Mesenchymal stem cell (in vitro differentiated cells and primary cell): Measurements from ENCODE around the gene MIF4GD.
"Not testable (repeated sequence)": the region's sequence is repeated elsewhere in the genome, so short reads cannot be mapped to it uniquely, and the experiment has no call there.

ENCODE experiments used
- DNase-seq: peaks from one replicate; pipeline ENCODE4 v3.0.0-alpha.2; 2013
- H2AFZ ChIP-seq: one replicate; pipeline ENCODE4 v1.6.1; 2013; ENCODE audit warnings: low read depth, mild to moderate bottlenecking, control low read depth, inconsistent platforms, low read length, moderate library complexity
- H2AK5ac ChIP-seq: 2 replicates; pipeline ENCODE4 v1.6.1; 2013; ENCODE audit warnings: low read length, moderate library complexity, mild to moderate bottlenecking, inconsistent platforms; ENCODE audit not compliant: severe bottlenecking
- H2BK120ac ChIP-seq: one replicate; pipeline ENCODE4 v1.6.1; 2013; ENCODE audit warnings: low read depth, mild to moderate bottlenecking, inconsistent platforms, low read length, moderate library complexity
- H2BK12ac ChIP-seq, 2 experiments: one replicate each; pipeline ENCODE4 v1.6.1; 2013; ENCODE audit warnings: inconsistent platforms in 2 of 2, low read length in 2 of 2, mild to moderate bottlenecking in 2 of 2, moderate library complexity in 2 of 2, control low read depth in 1 of 2
- H2BK15ac ChIP-seq: one replicate; pipeline ENCODE4 v1.6.1; 2013; ENCODE audit warnings: mild to moderate bottlenecking, low read depth, inconsistent platforms; ENCODE audit not compliant: poor library complexity, severe bottlenecking
- H2BK5ac ChIP-seq: 2 replicates; pipeline ENCODE4 v1.6.1; 2013; ENCODE audit warnings: low read depth, mild to moderate bottlenecking, low read length, control low read depth, inconsistent platforms; ENCODE audit not compliant: poor library complexity, severe bottlenecking
- H3K14ac ChIP-seq, 2 experiments: one replicate each; pipeline ENCODE4 v1.6.1; 2013; ENCODE audit warnings: inconsistent platforms in 2 of 2, low read length in 2 of 2, control low read depth in 1 of 2, mild to moderate bottlenecking in 1 of 2, moderate library complexity in 1 of 2
- H3K18ac ChIP-seq, 2 experiments: one replicate each; pipeline ENCODE4 v1.6.1; 2013; ENCODE audit warnings: inconsistent platforms in 2 of 2, low read length in 2 of 2, control low read depth in 1 of 2, low read depth in 1 of 2, mild to moderate bottlenecking in 1 of 2
- H3K23ac ChIP-seq, 2 experiments: one replicate each; pipeline ENCODE4 v1.6.1; 2013; ENCODE audit warnings: inconsistent platforms in 2 of 2, low read length in 2 of 2, mild to moderate bottlenecking in 2 of 2, moderate library complexity in 2 of 2, control low read depth in 1 of 2
- H3K27ac ChIP-seq: 2 replicates; pipeline ENCODE4 v1.5.1; 2013; ENCODE audit warnings: mild to moderate bottlenecking, moderate library complexity, low read length, control low read depth, inconsistent platforms; ENCODE audit not compliant: poor library complexity, severe bottlenecking
- H3K27me3 ChIP-seq, 2 experiments: 2 replicates each; pipeline versions ENCODE4 v1.6.1 to v1.7.0; 2013; ENCODE audit warnings: low read length in 2 of 2, mild to moderate bottlenecking in 2 of 2, moderate library complexity in 2 of 2, control low read depth in 1 of 2, inconsistent platforms in 1 of 2; ENCODE audit not compliant: control insufficient read depth in 1 of 2, insufficient read depth in 1 of 2
- H3K36me3 ChIP-seq, 2 experiments: 2 replicates each; pipeline versions ENCODE4 v1.6.1 to v1.7.0; 2013; ENCODE audit warnings: low read length in 2 of 2, control low read depth in 1 of 2, inconsistent platforms in 1 of 2, low read depth in 1 of 2, mild to moderate bottlenecking in 1 of 2; ENCODE audit not compliant: insufficient read depth in 2 of 2, control insufficient read depth in 1 of 2
- H3K4ac ChIP-seq, 2 experiments: one replicate each; pipeline ENCODE4 v1.6.1; 2013; ENCODE audit warnings: inconsistent platforms in 2 of 2, low read length in 2 of 2, mild to moderate bottlenecking in 2 of 2, moderate library complexity in 2 of 2, control low read depth in 1 of 2, low read depth in 1 of 2
- H3K4me1 ChIP-seq: 2 replicates; pipeline ENCODE4 v1.6.1; 2013; ENCODE audit warnings: low read depth, low read length, control low read depth; ENCODE audit not compliant: control insufficient read depth, insufficient read depth
- H3K4me2 ChIP-seq: 2 replicates; pipeline ENCODE4 v1.6.1; 2013; ENCODE audit warnings: low read length, mild to moderate bottlenecking, inconsistent platforms; ENCODE audit not compliant: poor library complexity, severe bottlenecking
- H3K4me3 ChIP-seq, 2 experiments: 2 replicates each; pipeline versions ENCODE4 v1.5.1 to v1.7.0; 2013; ENCODE audit warnings: low read length in 2 of 2, mild to moderate bottlenecking in 2 of 2, control low read depth in 1 of 2, low read depth in 1 of 2; ENCODE audit not compliant: insufficient read depth in 1 of 2
- H3K79me1 ChIP-seq: replicated peaks from 2 replicates; pipeline ENCODE4 v1.6.1; 2013; ENCODE audit warnings: mild to moderate bottlenecking, control low read depth, low read length, inconsistent platforms; ENCODE audit not compliant: poor library complexity, severe bottlenecking
- H3K9ac ChIP-seq: 2 replicates; pipeline ENCODE4 v1.7.0; 2013; ENCODE audit warnings: mild to moderate bottlenecking, low read length, moderate library complexity
- H3K9me3 ChIP-seq: 2 replicates; pipeline ENCODE4 v1.7.0; 2013; ENCODE audit warnings: mild to moderate bottlenecking, low read length; ENCODE audit not compliant: control insufficient read depth
- H4K8ac ChIP-seq: one replicate; pipeline ENCODE4 v1.6.1; 2013; ENCODE audit warnings: inconsistent platforms, mild to moderate bottlenecking, low read length, moderate library complexity
- H4K91ac ChIP-seq: one replicate; pipeline ENCODE4 v1.6.1; 2013; ENCODE audit warnings: mild to moderate bottlenecking, low read length, inconsistent platforms
- WGBS: methylation state at CpG from one replicate; pipeline ENCODE4 v1.1.7; 2013; ENCODE audit warnings: mixed read lengths; 5-methylcytosine and 5-hydroxymethylcytosine counted together

MIF4GD gene

DNA sequence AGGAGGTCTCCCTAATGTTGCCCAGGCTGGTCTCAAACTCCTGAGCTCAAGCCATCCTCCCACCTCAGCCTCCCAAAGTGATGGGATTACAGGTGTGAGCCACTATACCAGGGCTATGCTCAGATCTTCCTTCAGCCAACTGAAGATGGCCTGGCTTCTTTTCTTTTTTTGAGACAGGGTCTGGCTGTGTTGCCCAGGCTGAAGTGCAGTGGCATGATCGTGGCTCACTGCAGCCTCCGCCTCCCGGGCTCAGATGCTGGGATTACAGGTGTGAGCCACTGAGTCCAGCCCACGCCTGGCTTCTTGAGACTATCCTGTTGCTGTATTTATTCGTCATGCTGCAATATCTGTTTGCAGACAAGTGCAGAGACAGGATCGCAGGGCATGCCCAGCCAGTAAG lies 14.1 kb upstream of the MIF4GD start:
- WGBS, result 75% methylated on average over 6 of the region's 6 CpGs
- Histone ChIP-seq H3K9ac (no peak overlapping the region), H3K79me1 (peaks cover 3% of the 10 kb centered on the region)

DNA sequence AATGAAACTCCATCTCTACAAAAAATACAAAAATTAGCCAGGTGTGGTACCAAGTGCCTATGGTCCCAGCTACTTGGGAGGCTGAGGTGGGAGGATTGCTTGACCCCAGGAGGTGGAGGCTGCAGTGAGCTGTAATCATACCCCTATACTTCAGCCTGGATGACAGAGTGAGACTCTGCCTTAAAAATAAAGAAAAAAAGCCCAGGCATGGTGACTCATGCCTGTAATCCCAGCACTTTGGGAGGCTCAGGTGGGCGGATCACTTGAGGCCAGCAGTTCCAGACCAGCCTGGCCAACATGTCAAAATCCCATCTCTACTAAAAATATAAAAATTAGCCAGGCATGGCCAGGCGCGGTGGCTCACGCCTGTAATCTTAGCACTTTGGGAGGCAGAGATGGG lies 9.2 kb upstream of the MIF4GD start:
- not testable (repeated sequence) for H3K4ac ChIP-seq, H2AK5ac ChIP-seq, H4K91ac ChIP-seq, H3K79me1 ChIP-seq, H2BK15ac ChIP-seq, H2BK12ac ChIP-seq, H3K4me1 ChIP-seq, H3K14ac ChIP-seq, H3K9ac ChIP-seq, H2BK5ac ChIP-seq, H3K18ac ChIP-seq, DNase-seq, H3K27me3 ChIP-seq, H2AFZ ChIP-seq, H3K27ac ChIP-seq, H3K4me2 ChIP-seq, H3K9me3 ChIP-seq, H3K23ac ChIP-seq, H2BK120ac ChIP-seq, H4K8ac ChIP-seq, H3K4me3 ChIP-seq
- peaks cover 8 to 11% of the 10 kb centered on the region in 2 experiments for H3K36me3 ChIP-seq
- 99% methylated on average over 4 of the region's 4 CpGs for WGBS

More for the DNA sequence above, 14.1 kb upstream of the MIF4GD start:
- DNase-seq, result no peak
- Histone ChIP-seq H3K27me3 (no peaks in the 10 kb centered on the region), H2BK15ac (no peak overlapping the region), H3K18ac (no peak overlapping the region), H2BK5ac (no peak overlapping the region), H3K36me3 (peaks cover 16% of the 10 kb centered on the region in 2 experiments), H3K14ac (no peak overlapping the region), H3K9me3 (no peaks in the 10 kb centered on the region), H3K4me2 (no peak overlapping the region), H3K23ac (no peak overlapping the region), H2AFZ (no peak overlapping the region), H4K8ac (no peak overlapping the region), H3K4me1 (peaks cover 3% of the 10 kb centered on the region), H2AK5ac (no peak overlapping the region), H2BK12ac (no peak overlapping the region), H4K91ac (no peak overlapping the region), H3K4ac (no peak overlapping the region), H2BK120ac (no peak overlapping the region), H3K27ac (no peak overlapping the region), H3K4me3 (no peak overlapping the region)

DNA sequence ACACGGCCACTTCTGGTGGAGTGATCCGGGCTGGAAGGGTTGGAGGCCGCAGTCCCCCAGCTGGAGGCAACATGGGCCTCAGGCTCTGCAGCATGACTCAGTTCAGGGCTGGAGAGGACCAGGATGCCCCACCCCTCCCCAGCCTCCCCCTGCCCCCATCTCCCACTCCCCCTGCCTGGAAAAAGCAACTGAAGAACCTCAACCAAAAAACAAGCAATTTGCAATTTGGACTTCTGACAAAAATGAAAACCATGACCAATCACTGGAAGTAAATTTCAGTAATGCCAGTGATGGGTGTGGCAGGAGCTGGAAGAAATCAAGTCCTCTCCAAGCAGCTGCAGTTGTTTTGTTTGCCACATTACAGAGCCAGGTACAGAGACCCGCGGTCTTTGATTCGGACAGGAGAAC lies 6.6 kb upstream of the MIF4GD start:
- no peak for DNase-seq
- H3K79me1 ChIP-seq, result no peaks in the 10 kb centered on the region
- H2BK120ac ChIP-seq, result no peak overlapping the region
- no peak overlapping the region for H3K4me2 ChIP-seq
- H3K9me3 ChIP-seq, result no peaks in the 10 kb centered on the region
- no peak overlapping the region for H3K4ac ChIP-seq
- no peak overlapping the region for H2AK5ac ChIP-seq
- no peak overlapping the region for H2BK12ac ChIP-seq
- H3K9ac ChIP-seq, result no peak overlapping the region
- no peak overlapping the region for H3K27ac ChIP-seq
- H3K4me1 ChIP-seq, result peaks cover 2% of the 10 kb centered on the region
- no peak overlapping the region for H4K91ac ChIP-seq
- no peak overlapping the region for H2BK15ac ChIP-seq
- H3K36me3 ChIP-seq, result peaks cover 6 to 14% of the 10 kb centered on the region in 2 experiments
- no peak overlapping the region for H3K4me3 ChIP-seq
- H3K14ac ChIP-seq, result no peak overlapping the region
- no peak overlapping the region for H3K23ac ChIP-seq
- H2BK5ac ChIP-seq, result no peak overlapping the region
- no peak overlapping the region for H4K8ac ChIP-seq
- H3K27me3 ChIP-seq, result no peaks in the 10 kb centered on the region
- no peak overlapping the region for H2AFZ ChIP-seq
- 84% methylated on average over 6 of the region's 6 CpGs for WGBS
- H3K18ac ChIP-seq, result no peak overlapping the region

DNA sequence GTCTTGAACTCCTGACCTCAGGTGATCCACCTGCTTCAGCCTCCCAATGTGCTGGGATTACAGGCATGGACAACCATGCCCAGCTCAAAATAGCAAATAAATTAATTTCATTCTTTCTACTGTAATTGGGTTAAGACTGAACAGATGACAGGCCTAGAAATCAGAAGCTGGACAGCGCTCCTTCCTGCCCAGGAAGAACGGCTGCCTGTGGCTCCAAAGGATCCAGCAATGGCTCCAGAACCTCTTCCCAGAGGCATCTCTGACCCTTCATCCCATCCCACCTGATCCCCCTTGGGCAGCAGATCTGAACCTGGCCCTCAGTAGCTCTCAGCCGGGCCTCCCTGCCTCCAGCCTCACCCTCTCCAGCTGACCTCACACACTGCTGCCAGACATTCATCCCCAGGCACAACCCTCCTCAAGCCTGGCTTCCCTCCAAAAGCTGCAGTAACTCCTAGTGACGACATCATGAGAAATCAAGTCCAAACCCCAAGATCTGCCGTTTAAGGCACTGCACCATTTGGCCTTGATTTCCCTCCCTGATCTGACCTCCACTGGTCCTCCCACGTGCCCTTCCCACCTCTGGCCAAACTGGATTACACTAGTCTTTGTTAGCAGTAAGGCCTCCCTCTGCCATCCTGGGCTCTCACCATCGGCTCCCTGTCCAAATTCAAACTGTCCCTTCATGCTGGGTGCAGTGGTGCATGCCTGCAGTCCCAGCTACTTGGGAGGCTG lies 3.1 kb upstream of the MIF4GD start:
- no peak overlapping the region for H3K27ac ChIP-seq
- H3K23ac ChIP-seq, result no peak overlapping the region
- no peak overlapping the region for H3K4ac ChIP-seq
- H3K4me2 ChIP-seq, result no peak overlapping the region
- no peaks in the 10 kb centered on the region for H3K27me3 ChIP-seq
- no peak overlapping the region for H3K18ac ChIP-seq
- H3K4me1 ChIP-seq, result peaks cover 18% of the 10 kb centered on the region
- peaks cover 3 to 8% of the 10 kb centered on the region in 2 experiments for H3K36me3 ChIP-seq
- no peak overlapping the region for H2BK15ac ChIP-seq
- H3K4me3 ChIP-seq, result no peak overlapping the region
- H2BK5ac ChIP-seq, result no peak overlapping the region
- H2BK12ac ChIP-seq, result no peak overlapping the region
- no peak overlapping the region for H2BK120ac ChIP-seq
- H3K79me1 ChIP-seq, result peaks cover 6% of the 10 kb centered on the region
- no peaks in the 10 kb centered on the region for H3K9me3 ChIP-seq
- DNase-seq, result no peak
- no peak overlapping the region for H4K8ac ChIP-seq
- H2AFZ ChIP-seq, result no peak overlapping the region
- no peak overlapping the region for H2AK5ac ChIP-seq
- H4K91ac ChIP-seq, result no peak overlapping the region
- 92% methylated on average over 7 of the region's 7 CpGs for WGBS
- H3K14ac ChIP-seq, result no peak overlapping the region
- H3K9ac ChIP-seq, result peak overlapping the region; percentile 48
